GM18909 (cell line): Measurements from ENCODE around the gene U2AF1L4.

Experiments
- ATAC-seq: cut with Tn5 transposase; IDR thresholded peaks from one replicate; pipeline ENCODE4 v1.9.1; 2021; ENCODE audit warnings: mild to moderate bottlenecking; ENCODE audit not compliant: unreplicated experiment, poor library complexity

Gene U2AF1L4

DNA sequence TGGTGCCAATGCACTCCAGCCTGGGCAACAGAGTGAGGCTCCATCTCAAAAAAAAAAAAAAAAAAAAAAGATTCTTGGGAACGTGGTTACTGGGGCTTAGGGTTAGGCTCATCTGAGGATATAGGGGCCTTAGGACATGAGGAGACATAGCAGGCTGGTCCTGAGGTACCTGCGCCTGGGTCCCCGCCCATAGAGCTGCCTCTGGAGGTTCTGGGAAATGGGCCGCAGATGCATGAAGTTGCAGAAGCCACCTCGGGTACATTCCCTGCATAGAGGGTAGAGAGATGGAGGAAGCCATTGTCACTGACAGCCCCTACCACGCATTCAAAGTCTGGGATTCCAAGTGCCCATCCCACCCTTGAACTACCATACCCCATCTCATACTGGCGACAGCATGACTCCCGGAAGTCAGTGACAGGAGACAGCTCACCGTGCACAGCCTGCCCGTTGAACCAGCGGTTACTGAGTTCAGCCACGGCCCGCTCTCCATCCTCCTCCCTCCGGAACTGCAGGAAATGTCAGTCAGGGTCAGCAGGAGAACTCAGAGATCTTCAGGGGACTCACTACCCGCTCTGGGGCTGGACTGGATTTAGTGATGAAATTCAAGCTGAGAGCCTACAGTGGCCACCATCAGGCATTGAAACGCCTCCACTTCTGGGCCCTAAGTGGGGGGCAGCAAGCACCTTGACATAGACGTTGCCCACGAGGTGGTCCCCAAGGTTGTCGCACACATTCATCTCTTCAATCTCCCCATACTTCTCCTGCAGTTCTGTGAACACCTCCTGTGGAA lies 1.4 kb downstream of the U2AF1L4 start:
- no peak for ATAC-seq

DNA sequence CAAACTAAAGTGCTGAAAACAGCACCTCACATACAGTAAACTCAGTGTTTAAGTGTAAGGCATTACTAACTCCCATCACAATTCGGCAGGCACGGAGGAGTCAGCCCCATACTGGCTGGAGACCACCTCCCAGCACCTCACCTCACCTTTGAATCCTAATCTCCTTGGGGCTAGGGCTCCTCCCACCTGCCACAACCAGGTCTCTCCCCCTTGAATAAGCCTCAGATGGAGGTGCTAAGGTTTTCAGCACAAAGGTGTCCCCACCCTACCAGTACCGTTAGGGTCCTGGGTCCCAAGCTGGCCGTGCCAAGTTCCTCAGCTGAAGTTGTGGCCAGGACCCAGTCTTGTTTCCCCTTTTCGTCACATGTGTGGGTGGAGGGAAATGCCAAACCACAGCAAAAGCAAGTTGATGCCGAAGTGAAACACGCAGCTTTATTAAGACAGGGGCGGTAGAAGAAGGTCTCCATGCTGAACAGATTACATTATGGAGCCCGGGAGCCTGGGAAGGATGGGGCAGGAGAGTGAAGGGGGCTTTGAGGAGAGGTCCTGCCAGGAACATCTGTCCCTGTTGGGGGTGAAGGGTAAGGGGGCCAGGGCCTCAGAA lies 3.0 kb downstream of the U2AF1L4 start, which contains the start of gene IGFLR1:
Gene IGFLR1, minus strand, starts transcription at position 332 of the 604 bp plus-strand sequence. CDS start 1,272 bp downstream, outside the sequence.
- no peak for ATAC-seq

DNA sequence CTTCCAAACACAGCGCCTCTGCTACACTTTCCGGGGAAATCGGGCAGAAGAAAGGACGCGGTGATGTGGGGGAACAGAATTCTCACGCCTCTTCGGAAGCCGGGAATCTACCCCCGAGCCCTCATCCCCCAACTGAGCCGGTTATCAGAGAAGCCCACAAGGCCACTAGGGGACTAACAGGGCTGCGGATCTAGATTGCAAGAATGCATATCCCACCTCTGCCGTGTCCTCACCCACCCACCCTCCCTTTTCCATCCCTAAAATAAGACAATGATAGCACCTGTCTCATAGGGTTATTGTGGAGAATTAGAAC lies 4.1 kb downstream of the U2AF1L4 start:
- no peak for ATAC-seq

DNA sequence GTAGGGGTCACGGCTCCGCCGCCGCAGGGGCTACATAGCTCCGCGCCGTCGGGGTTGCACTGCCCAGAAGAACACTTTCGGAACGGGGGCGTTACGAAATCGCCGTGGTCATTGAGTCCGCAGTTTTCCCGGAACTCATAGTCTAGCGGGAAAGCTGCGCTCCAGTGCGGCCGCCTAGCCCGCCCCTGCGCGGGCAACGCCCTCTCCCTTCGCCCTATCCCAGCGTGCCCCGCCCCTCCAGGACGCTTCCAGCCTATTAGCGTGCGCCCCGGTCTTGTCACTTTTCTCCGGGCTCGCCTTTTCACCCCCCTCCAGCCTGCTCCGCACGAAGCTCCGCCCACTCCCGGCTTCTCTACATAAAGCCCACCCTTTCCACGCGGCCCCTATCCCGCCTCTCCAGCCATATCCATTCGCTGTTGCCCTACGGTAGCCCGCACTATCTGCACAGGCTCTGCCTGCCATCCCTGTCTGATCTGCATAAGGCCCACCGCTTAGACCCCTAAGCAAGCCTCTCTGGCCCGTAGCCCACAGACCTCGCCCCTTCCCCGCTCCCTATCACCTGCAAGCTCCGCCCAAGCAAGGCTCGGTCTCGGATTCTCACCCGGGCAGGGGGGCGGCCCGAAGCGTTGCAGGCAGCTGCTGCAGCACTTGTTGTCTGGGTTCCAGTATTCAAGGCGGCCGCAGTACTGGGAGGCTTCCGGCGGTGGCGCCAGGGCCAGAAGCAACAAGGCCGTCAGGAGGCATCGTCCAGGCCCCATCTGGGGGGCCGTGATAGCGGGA lies 4.6 kb downstream of the U2AF1L4 start:
- ATAC-seq, result peak; percentile 65

DNA sequence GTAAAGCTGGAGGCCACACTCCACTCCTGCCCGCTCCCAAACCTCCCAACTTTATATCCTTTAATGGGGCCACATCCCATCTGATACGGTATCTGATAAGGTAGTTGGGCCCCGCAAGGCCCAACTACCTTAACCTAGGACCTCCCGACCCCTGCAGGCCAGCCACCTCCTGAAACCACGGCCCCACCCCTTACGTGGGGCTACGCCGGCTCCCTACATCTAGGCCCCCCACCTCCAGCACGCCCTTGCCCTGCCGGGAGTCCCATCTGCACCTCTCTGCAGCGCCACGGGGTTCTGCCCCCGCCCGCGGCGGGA lies 5.2 kb downstream of the U2AF1L4 start:
- ATAC-seq, result peak; percentile 25

DNA sequence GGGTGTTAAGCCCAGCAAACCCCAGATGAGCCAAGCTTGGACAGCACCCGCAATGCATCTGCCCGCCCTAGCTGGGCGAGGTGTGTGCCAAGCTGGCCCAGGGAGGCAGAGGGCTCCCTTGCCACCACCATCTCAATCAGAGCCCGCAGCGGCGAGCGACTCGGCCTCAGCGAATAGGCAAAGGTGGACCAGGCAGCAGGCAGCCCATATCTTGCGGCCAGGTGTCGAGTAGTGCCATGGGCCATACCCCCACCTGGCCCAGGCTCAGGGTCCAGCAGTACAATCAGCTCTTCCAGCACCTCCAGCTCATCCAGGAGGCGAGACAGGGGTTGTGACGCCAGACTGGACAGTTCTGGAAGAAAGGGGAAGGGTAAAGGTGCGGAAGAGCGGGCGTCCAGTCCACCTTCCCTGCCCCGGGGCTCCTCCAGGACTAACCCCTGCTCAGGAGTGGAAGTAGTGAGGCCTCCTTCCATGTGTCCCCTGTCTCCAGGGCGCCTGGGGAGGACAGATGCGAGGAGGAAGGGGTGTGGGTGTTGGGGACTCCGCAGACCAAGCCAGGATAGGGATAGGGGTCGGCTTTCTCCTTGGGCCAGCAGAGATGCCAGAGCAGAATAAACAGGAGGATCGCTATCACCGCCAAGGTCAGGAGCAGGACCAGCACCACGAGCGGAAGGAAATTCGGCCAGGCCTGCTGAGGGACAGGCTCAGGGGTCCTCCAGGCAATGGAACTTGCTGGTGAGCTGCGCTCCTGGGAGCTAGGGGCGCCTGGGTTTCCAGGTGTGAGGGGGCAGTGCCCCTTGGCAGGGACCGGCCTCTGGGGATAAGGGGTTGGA lies 5.7 kb downstream of the U2AF1L4 start:
- no peak for ATAC-seq

DNA sequence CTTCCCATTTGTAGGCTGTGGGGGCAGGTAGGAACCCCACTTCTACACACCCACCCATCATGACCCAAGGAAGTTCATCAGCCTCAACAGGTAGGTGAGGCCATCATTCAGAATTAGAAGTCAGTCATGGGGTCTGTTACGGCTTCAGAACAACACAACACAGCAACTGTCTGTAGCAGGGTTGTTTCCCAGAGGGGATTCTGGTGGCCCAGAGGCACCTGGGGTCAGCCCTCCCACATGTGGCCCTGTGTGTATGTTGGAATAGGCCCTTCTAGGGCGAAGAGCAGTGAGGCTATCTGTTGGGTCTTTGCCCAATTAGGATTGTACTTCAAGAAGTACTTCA lies 6.4 kb downstream of the U2AF1L4 start:
- no peak for ATAC-seq

DNA sequence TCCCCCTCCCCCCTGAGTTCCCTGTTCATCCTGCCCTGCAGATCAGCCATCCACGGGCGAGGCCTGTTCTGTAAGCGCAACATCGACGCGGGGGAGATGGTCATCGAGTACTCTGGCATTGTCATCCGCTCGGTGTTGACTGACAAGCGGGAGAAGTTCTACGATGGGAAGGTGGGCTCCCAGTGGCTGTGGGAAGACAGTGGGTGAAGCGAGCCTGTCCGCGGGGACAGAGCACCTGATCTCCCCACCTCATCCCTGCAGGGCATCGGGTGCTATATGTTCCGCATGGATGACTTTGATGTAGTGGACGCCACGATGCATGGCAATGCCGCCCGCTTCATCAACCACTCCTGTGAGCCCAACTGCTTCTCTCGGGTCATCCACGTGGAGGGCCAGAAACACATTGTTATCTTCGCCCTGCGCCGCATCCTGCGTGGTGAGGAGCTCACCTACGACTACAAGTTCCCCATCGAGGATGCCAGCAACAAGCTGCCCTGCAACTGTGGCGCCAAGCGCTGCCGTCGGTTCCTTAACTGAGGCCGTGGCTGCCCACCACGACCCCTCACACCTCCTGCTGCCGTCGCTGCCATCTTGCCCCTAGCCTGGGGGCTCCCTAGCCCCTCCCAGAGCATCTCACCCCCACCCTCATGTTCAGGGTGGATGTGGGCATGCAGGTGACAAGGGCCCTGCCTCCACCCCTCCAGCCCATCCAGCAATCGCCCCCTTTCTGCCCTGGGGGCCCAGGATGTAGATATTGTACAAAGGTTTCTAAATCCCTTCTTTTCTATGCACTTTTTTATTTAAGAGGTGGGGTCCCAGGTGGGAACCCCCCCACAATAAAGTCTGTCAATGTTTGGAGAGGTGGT lies 7.0 kb downstream of the U2AF1L4 start:
- no peak for ATAC-seq

DNA sequence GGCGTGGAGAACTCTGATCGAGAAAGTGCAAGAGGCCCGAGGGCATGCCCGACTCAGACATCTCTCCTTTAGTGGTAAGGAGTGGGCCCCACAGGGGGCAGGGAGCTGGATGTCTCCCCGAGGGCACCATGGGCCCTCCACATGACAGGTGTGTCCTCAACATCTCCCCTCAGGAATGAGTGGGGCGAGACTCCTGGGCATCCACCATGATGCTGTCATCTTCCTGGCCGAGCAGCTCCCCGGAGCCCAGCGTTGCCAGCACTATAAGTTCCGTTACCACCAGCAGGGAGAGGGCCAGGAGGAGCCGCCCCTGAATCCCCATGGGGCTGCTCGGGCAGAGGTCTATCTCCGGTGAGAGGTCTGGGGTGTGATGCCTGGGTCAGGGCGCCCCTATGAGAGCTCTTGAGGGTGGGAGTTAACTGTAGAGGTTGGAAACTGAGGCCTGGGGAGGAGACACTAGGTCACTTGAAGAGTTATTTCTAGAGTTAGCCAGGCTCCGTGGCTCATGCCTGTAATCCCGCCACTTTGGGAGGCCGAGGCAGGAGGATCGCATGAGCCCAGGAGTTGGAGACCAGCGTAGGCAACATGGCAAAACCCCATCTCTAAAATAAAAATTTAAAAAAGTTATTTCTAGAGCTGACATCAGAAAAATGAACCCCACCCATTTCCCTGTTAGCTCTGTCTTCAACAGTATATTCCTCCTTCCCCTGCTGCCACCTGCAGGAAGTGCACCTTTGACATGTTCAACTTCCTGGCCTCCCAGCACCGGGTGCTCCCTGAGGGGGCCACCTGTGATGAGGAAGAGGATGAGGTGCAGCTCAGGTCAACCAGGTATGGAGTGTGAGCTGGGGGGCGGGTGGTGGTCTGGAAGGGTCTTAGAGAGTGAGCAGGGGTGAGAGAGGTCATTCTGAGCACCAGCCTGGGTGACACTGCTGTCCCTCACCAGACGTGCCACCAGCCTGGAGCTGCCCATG lies 8.0 kb downstream of the U2AF1L4 start:
- ATAC-seq, result no peak

DNA sequence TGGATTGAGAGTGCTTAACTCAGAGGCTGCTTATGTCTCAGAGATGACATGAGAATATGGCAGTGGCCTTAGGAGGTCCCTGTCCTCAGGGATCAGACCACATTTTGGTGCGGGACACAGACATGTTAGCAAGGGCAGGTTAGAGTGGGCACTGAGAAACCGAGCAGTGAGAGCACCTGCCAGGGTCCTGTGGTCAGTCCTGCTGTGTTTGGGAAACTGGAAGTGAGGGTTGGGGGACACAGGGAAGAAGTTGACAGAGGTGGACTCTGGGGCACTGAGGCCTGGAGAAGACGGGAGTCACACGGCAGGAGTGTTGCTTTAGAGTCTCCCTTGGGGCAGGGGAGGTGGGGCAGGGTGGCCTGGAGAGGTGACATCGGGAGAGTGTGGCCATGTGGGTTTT lies 10.3 kb downstream of the U2AF1L4 start:
- no peak for ATAC-seq

DNA sequence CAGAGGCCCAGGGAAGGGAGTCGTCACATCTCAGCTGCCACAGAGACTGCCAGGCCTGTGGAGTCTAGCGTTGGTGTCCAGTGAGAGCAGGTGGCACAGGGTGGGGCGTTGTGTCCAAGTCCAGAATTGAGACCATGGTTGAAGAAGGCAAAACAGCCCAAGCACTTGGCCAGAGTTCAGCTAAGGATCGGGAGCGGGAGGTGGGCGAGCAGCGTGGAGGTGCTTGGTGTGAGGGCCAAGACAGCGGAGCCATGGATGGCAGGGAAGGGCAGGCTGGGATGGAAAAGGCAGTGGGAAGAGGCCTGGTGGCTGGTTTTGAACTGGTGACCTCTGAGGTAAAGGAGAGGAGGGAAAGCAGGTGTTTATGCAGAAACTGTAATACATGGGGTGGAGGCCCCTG lies 10.9 kb downstream of the U2AF1L4 start:
- ATAC-seq, result no peak

DNA sequence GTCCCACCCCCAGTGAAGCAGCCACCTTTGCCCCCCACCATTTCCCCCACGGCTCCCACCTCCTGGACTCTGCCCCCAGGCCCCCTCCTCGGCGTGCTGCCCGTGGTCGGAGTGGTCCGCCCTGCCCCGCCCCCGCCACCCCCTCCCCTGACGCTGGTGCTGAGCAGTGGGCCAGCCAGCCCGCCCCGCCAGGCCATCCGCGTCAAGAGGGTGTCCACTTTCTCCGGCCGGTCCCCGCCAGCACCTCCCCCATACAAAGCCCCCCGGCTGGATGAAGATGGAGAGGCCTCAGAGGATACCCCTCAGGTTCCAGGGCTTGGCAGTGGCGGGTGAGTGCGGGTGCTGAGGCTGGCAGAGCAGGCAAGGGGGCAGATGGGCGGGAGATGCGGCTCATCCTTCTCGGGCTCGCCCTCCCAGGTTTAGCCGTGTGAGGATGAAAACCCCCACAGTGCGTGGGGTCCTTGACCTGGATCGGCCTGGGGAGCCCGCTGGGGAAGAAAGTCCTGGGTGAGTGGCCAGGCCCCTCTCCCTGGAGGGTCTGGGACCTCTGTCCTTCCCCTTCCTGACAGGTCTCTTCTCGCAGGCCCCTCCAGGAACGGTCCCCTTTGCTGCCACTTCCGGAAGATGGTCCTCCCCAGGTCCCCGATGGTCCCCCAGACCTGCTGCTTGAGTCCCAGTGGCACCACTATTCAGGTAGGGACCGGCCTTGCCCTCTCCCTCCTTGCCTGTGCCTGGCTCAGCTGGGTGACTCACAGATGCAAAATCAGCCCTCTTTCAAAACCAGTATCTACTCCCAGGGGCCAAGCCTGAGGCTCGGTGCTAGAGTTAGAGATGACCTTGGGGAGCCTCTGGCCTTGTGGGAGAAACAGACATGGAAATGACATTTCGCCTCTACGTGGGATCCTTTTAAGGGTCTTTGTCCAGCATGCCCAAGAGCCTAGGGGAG lies 11.8 kb downstream of the U2AF1L4 start:
- ATAC-seq, result no peak

DNA sequence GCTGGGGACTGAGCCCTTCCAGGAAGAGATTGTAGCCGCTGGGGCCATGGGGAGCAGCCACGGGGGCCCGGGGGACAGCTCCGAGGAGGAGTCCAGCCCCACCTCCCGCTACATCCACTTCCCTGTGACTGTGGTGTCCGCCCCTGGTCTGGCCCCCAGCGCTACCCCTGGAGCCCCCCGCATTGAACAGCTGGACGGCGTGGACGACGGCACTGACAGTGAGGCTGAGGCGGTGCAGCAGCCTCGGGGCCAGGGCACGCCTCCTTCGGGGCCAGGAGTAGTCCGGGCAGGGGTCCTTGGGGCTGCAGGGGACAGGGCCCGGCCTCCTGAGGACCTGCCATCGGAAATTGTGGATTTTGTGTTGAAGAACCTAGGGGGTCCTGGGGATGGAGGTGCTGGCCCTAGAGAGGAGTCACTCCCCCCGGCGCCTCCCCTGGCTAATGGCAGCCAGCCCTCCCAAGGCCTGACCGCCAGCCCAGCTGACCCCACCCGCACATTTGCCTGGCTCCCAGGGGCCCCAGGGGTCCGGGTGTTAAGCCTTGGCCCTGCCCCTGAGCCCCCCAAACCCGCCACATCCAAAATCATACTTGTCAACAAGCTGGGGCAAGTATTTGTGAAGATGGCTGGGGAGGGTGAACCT lies 12.6 kb downstream of the U2AF1L4 start:
- ATAC-seq, result no peak

DNA sequence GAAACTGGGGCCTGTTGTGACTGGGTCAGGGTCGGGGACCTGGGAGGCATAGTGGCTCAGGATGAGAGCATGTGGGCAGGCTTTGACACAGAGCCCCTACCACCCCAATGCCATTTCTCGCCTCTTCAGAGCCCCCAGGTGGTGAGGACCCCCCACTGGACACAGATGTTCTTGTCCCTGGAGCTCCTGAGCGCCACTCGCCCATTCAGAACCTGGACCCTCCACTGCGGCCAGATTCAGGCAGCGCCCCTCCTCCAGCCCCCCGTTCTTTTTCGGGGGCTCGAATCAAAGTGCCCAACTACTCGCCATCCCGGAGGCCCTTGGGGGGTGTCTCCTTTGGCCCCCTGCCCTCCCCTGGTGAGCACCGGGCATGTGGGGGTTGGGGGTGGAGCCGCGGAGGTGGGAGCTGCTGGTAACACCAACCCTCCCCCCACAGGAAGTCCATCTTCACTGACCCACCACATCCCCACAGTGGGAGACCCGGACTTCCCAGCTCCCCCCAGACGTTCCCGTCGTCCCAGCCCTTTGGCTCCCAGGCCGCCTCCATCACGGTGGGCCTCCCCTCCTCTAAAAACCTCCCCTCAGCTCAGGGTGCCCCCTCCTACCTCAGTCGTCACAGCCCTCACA lies 13.3 kb downstream of the U2AF1L4 start:
- ATAC-seq, result no peak

DNA sequence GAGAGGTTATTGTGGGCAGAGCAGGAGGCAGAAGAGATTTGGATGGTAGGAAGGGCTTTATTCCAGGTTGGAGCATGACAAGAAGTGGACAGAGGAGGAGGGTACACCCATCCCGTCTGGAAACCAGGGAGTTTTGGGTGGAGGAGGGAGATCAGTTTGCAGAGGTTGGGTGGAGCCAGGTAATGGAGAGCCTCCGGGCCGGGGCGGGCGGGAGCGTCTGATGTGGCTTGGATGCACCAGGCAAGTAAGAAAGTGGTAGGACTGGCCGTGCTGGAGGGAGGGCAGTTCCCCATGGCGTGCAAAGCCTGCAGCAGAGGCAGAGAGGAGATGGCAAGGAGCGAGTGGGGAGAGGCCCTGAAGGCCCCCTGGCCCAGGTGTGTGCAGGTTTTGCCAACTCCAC lies 13.9 kb downstream of the U2AF1L4 start:
- no peak for ATAC-seq

DNA sequence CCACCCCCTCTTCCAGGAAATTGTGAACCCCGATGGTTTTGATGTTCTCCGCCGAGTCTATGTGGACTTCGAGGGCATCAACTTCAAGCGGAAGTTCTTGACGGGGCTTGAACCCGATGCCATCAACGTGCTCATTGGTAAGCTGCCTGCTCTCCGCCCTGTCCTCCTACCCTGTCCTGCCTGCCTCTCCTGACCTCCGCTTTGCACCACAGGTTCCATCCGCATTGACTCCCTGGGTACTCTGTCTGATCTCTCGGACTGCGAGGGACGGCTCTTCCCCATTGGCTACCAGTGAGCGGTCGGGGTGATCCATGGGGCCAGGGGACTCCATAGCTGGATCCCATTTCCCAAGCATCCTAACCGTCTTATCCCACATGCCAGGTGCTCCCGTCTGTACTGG lies 14.9 kb downstream of the U2AF1L4 start:
- no peak for ATAC-seq

DNA sequence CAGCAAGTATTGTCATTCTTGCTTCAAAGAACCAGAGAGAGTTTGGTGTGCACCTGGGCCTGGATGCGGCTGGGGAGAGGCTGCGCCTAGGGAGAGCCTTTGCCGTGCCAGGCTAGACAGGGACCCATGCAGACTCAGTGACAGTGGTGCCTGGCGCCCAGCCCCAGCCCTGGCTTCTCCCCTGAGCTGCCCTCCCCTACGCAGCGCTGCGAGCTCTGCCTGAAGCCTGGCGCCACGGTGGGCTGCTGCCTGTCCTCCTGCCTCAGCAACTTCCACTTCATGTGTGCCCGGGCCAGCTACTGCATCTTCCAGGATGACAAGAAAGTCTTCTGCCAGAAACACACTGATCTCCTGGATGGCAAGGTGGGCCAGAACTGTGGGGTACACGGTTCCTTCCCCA lies 15.5 kb downstream of the U2AF1L4 start:
- ATAC-seq, result no peak
